HEK293 (cell line): ENCODE measurements around the gene NUDT13.

Experiments
- CTCF ChIA-PET: fragments of 350-600 bp; formaldehyde crosslinking; extraction: SDS; loops from one replicate; lab custom pipeline; 2021; ENCODE audit warnings: antibody characterized with exemption; lab: Yijun Ruan, JAX
- POLR2A ChIA-PET: fragments of 300-600 bp; formaldehyde crosslinking; extraction: SDS; loops from one replicate; lab custom pipeline; 2020; ENCODE audit warnings: antibody characterized with exemption, inconsistent platforms; lab: Yijun Ruan, JAX
- H3K27ac ChIP-seq: fragments of 200-500 bp; sonication (Bioruptor generic); 2 replicates; pipeline ENCODE4 v1.5.1; 2014; ENCODE audit warnings: low read depth, low read length, control low read depth, inconsistent platforms; ENCODE audit errors: extremely low read depth
- H3K36me3 ChIP-seq, 2 experiments: fragments of 200-500 bp in 1 of 2; sonication (Bioruptor generic) in 1 of 2; 1 replicate in 1 of 2; 2 replicates in 1 of 2; pipeline ENCODE4 v1.5.1; 2014 to 2017; ENCODE audit warnings: inconsistent platforms in 2 of 2, low read length in 2 of 2; ENCODE audit not compliant: control insufficient read depth in 2 of 2, insufficient read depth in 1 of 2
- H3K4me1 ChIP-seq: fragments of 200-500 bp; sonication (Bioruptor generic); 2 replicates; pipeline ENCODE4 v1.5.1; 2014; ENCODE audit warnings: mild to moderate bottlenecking, low read length, inconsistent platforms; ENCODE audit not compliant: control insufficient read depth, insufficient read depth
- H3K4me3 ChIP-seq: 2 replicates; pipeline ENCODE4 v1.5.1; 2011; ENCODE audit warnings: low read depth, mild to moderate bottlenecking, control low read depth, low read length, moderate library complexity
- H3K9me3 ChIP-seq: fragments of 200-500 bp; sonication (Bioruptor generic); 2 replicates; pipeline ENCODE4 v1.5.1; 2014; ENCODE audit warnings: low read depth, low read length, inconsistent platforms; ENCODE audit not compliant: control insufficient read depth, insufficient read depth
- IKZF3 ChIP-seq: fragments of 450-650 bp; IDR thresholded peaks from 2 replicates; pipeline ENCODE4 v1.5.0; 2018; ENCODE audit warnings: missing biosample characterization, mild to moderate bottlenecking, missing genetic modification characterization, moderate library complexity
- KLF16 ChIP-seq: fragments of 450-650 bp; formaldehyde crosslinking; IDR thresholded peaks from 2 replicates; pipeline ENCODE4 v1.5.1; 2017; ENCODE audit warnings: missing biosample characterization, missing genetic modification characterization
- KLF7 ChIP-seq: fragments of 450-650 bp; formaldehyde crosslinking; IDR thresholded peaks from 2 replicates; pipeline ENCODE4 v1.5.1; 2016; ENCODE audit warnings: missing biosample characterization, missing genetic modification characterization, borderline replicate concordance
- KLF8 ChIP-seq: fragments of 450-650 bp; formaldehyde crosslinking; IDR thresholded peaks from 2 replicates; pipeline ENCODE4 v1.5.1; 2016; ENCODE audit warnings: missing biosample characterization, missing genetic modification characterization
- PATZ1 ChIP-seq: fragments of 450-650 bp; formaldehyde crosslinking; IDR thresholded peaks from 2 replicates; pipeline ENCODE4 v1.5.1; 2016; ENCODE audit warnings: missing biosample characterization, missing genetic modification characterization
- PRDM1 ChIP-seq: fragments of 450-650 bp; formaldehyde crosslinking; IDR thresholded peaks from 2 replicates; pipeline ENCODE4; 2016; ENCODE audit warnings: missing biosample characterization, missing genetic modification characterization
- REPIN1 ChIP-seq: fragments of 450-650 bp; formaldehyde crosslinking; IDR thresholded peaks from 2 replicates; pipeline ENCODE4 v1.5.1; 2017; ENCODE audit warnings: missing biosample characterization, missing genetic modification characterization, low read depth
- SP7 ChIP-seq: fragments of 450-650 bp; formaldehyde crosslinking; IDR thresholded peaks from 2 replicates; pipeline ENCODE4 v1.5.1; 2016; ENCODE audit warnings: missing biosample characterization, missing genetic modification characterization
- ZNF449 ChIP-seq: fragments of 450-650 bp; formaldehyde crosslinking; IDR thresholded peaks from 2 replicates; pipeline ENCODE4 v1.5.1; 2017; ENCODE audit warnings: missing biosample characterization, mild to moderate bottlenecking, missing genetic modification characterization, moderate library complexity
- ZNF792 ChIP-seq: fragments of 450-650 bp; formaldehyde crosslinking; IDR thresholded peaks from 2 replicates; pipeline ENCODE4 v1.5.1; 2016; ENCODE audit warnings: missing biosample characterization, missing genetic modification characterization
- ZNF837 ChIP-seq: fragments of 450-650 bp; formaldehyde crosslinking; IDR thresholded peaks from 2 replicates; pipeline ENCODE4 v1.5.1; 2016; ENCODE audit warnings: missing biosample characterization, missing genetic modification characterization
- TF ChIP-seq, protein P1 (sequence below): fragments of 450-650 bp; formaldehyde crosslinking; IDR thresholded peaks from 2 replicates; pipeline ENCODE4 v1.5.1; 2017; ENCODE audit warnings: missing biosample characterization, missing genetic modification characterization
- TF ChIP-seq, protein P2 (sequence below): fragments of 450-650 bp; IDR thresholded peaks from 2 replicates; pipeline ENCODE4 v1.5.1; 2018; ENCODE audit warnings: missing biosample characterization, mild to moderate bottlenecking, missing genetic modification characterization
- TF ChIP-seq, protein P3 (sequence below): IDR thresholded peaks from 2 replicates; pipeline ENCODE4 v1.6.1; 2011; ENCODE audit warnings: mild to moderate bottlenecking, low read depth, low read length, borderline replicate concordance
- TF ChIP-seq, protein P4 (sequence below): fragments of 450-650 bp; formaldehyde crosslinking; IDR thresholded peaks from 2 replicates; pipeline ENCODE4 v1.5.1; 2016; ENCODE audit warnings: missing biosample characterization, missing genetic modification characterization

The NUDT13 gene

GRCh38 chr10:73065441-73065840 is 44.8 kb upstream of the NUDT13 start:
- H3K27ac ChIP-seq, result no peak overlapping the region
- POLR2A ChIA-PET, result no interaction called here
- no peaks in the 10 kb centered on the region for H3K9me3 ChIP-seq
- CTCF ChIA-PET, result no interaction called here
- peaks cover 32 to 36% of the 10 kb centered on the region in 2 experiments for H3K36me3 ChIP-seq
- no peak overlapping the region for H3K4me3 ChIP-seq
- TF ChIP-seq REPIN1 (tag by site-specific recombination) (no peak), KLF7 (tag by site-specific recombination) (no peak), ZNF449 (tag by site-specific recombination) (no peak), PATZ1 (no peak), IKZF3 (tag by site-specific recombination) (no peak), KLF16 (tag by site-specific recombination) (no peak), ZNF837 (tag by site-specific recombination) (no peak), SP7 (tag by site-specific recombination) (no peak), PRDM1 (tag by site-specific recombination) (no peak)
- TF ChIP-seq, protein P1, sequence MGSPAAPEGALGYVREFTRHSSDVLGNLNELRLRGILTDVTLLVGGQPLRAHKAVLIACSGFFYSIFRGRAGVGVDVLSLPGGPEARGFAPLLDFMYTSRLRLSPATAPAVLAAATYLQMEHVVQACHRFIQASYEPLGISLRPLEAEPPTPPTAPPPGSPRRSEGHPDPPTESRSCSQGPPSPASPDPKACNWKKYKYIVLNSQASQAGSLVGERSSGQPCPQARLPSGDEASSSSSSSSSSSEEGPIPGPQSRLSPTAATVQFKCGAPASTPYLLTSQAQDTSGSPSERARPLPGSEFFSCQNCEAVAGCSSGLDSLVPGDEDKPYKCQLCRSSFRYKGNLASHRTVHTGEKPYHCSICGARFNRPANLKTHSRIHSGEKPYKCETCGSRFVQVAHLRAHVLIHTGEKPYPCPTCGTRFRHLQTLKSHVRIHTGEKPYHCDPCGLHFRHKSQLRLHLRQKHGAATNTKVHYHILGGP, result no peak
- TF ChIP-seq, protein P2, sequence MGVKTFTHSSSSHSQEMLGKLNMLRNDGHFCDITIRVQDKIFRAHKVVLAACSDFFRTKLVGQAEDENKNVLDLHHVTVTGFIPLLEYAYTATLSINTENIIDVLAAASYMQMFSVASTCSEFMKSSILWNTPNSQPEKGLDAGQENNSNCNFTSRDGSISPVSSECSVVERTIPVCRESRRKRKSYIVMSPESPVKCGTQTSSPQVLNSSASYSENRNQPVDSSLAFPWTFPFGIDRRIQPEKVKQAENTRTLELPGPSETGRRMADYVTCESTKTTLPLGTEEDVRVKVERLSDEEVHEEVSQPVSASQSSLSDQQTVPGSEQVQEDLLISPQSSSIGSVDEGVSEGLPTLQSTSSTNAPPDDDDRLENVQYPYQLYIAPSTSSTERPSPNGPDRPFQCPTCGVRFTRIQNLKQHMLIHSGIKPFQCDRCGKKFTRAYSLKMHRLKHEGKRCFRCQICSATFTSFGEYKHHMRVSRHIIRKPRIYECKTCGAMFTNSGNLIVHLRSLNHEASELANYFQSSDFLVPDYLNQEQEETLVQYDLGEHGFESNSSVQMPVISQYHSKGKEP (tag by site-specific recombination), result no peak
- TF ChIP-seq, protein P3, sequence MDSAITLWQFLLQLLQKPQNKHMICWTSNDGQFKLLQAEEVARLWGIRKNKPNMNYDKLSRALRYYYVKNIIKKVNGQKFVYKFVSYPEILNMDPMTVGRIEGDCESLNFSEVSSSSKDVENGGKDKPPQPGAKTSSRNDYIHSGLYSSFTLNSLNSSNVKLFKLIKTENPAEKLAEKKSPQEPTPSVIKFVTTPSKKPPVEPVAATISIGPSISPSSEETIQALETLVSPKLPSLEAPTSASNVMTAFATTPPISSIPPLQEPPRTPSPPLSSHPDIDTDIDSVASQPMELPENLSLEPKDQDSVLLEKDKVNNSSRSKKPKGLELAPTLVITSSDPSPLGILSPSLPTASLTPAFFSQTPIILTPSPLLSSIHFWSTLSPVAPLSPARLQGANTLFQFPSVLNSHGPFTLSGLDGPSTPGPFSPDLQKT, result no peak
- TF ChIP-seq, protein P4, sequence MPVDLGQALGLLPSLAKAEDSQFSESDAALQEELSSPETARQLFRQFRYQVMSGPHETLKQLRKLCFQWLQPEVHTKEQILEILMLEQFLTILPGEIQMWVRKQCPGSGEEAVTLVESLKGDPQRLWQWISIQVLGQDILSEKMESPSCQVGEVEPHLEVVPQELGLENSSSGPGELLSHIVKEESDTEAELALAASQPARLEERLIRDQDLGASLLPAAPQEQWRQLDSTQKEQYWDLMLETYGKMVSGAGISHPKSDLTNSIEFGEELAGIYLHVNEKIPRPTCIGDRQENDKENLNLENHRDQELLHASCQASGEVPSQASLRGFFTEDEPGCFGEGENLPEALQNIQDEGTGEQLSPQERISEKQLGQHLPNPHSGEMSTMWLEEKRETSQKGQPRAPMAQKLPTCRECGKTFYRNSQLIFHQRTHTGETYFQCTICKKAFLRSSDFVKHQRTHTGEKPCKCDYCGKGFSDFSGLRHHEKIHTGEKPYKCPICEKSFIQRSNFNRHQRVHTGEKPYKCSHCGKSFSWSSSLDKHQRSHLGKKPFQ (tag by site-specific recombination), result no peak
- no peaks in the 10 kb centered on the region for H3K4me1 ChIP-seq

- Histone ChIP-seq H3K4me3 (no peak overlapping the region), H3K4me1 (no peaks in the 10 kb centered on the region), H3K36me3 (peaks cover 25 to 57% of the 10 kb centered on the region in 2 experiments), H3K9me3 (no peaks in the 10 kb centered on the region), H3K27ac (no peak overlapping the region)
- POLR2A ChIA-PET, result interaction anchor here (0.7 kb wide), 1 partner anchor 183 kb away, joined by 5 read pairs; no protein-coding TSS in a partner anchor
- TF ChIP-seq KLF8 (tag by site-specific recombination), result no peak
- no peak for TF ChIP-seq ZNF792 (tag by site-specific recombination)
- CTCF ChIA-PET, result no interaction called here
Observed at GRCh38 chr10:73073627-73074026, 36.6 kb upstream of the NUDT13 start.
